Measurements from ENCODE around the gene PIM2. TPM values are rescaled to one million over a fixed set of nuclear protein-coding genes. Genes with fewer than 3 reads are reported as not detected.

The PIM2 gene
- total RNA-seq, result 5.6 TPM

DNA sequence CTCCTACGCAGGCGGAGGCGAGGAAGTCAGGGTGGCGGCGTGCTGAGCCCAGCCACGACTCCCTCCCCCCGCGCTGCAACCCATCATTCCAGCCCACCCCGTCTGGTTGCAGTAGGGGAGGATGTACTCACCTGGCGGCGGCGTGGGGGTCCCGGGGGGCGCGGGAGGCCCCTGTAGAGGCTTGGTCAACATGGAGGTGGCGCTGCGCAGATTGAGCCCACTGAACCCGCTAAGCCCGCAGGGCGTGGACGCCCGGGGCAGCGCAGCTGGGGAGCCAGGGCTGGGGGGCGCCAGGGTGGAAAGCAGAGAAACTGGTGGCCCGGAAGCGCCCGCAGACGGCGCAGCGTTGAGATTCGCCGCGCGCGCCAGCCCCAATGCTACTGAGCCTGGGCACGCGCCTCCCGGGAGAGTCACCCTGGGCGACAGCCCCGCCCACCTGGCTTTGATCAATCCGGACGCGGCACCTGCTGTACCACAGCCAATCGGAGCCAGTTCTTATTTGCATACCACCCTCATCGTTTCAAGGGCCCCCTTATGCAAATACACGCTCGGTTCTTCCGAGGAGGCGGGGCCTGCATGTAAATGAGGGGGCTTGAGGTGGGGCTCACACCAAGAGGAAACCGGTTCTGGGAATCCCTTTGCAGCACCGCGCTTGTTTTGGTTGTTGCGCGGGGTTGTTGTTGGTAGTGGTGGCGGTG lies at the start of gene PIM2:
TSS of gene PIM2 (minus strand) at position 382 of the 698 bp plus-strand sequence. CDS start at position 192, 190 bp downstream.
- intact Hi-C loops (cut with DNase I), result loop anchor here (1.0 to 10.0 kb wide), 5 partner anchors 39 to 384 kb away; partner anchors contain the start of genes MAGIX, OTUD5, RBM3 and TBC1D25
- H3K27me3 ChIP-seq, result no peaks in the 10 kb centered on the region
- H3K9me3 ChIP-seq, result no peaks in the 10 kb centered on the region
- peak; percentile 86 to 95 for DNase-seq (ENCODE audit: low spot score in 2 of 2)
- TF ChIP-seq, protein P1, sequence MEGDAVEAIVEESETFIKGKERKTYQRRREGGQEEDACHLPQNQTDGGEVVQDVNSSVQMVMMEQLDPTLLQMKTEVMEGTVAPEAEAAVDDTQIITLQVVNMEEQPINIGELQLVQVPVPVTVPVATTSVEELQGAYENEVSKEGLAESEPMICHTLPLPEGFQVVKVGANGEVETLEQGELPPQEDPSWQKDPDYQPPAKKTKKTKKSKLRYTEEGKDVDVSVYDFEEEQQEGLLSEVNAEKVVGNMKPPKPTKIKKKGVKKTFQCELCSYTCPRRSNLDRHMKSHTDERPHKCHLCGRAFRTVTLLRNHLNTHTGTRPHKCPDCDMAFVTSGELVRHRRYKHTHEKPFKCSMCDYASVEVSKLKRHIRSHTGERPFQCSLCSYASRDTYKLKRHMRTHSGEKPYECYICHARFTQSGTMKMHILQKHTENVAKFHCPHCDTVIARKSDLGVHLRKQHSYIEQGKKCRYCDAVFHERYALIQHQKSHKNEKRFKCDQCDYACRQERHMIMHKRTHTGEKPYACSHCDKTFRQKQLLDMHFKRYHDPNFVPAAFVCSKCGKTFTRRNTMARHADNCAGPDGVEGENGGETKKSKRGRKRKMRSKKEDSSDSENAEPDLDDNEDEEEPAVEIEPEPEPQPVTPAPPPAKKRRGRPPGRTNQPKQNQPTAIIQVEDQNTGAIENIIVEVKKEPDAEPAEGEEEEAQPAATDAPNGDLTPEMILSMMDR (IDR thresholded peaks at IDR 0.05), result no peak
- peak within 1 kb of the TSS; percentile 74 to 91 for H3K27ac ChIP-seq
- H3K4me1 ChIP-seq, result peaks cover 0 to 3% of the 10 kb centered on the region in 2 donors
- peaks cover 10 to 11% of the 10 kb centered on the region in 2 donors for H3K36me3 ChIP-seq
- H3K4me3 ChIP-seq, result peak within 1 kb of the TSS; percentile 36 to 74

DNA sequence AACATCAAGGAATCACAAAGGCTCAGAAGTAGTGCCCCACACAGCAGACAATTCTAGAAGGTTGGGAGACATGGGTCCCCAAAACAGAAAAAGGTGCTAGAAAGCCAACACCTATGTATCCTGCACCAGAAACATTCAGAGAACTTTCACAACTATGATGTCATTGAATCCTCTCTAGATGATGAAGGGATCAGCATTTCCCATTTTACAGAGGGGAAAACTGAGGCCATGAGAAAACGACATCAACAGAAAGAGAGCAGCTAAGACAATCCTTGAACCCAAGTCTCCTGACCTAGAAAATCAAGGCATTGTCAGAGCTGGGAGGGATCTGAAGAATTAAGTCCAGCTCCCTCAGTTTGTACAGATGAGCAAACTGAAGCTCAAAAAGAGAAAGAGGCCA lies 49.6 kb upstream of the PIM2 start:
- intact Hi-C loops (cut with DNase I), result no loop called here
- Histone ChIP-seq H3K27me3 (no peaks in the 10 kb centered on the region), H3K4me3 (no peak overlapping the region), H3K9me3 (no peaks in the 10 kb centered on the region), H3K4me1 (no peaks in the 10 kb centered on the region), H3K36me3 (no peaks in the 10 kb centered on the region), H3K27ac (no peak overlapping the region)
- DNase-seq (ENCODE audit: low spot score in 2 of 2), result no peak
- TF ChIP-seq, protein P1 (IDR thresholded peaks at IDR 0.05), result no peak

DNA sequence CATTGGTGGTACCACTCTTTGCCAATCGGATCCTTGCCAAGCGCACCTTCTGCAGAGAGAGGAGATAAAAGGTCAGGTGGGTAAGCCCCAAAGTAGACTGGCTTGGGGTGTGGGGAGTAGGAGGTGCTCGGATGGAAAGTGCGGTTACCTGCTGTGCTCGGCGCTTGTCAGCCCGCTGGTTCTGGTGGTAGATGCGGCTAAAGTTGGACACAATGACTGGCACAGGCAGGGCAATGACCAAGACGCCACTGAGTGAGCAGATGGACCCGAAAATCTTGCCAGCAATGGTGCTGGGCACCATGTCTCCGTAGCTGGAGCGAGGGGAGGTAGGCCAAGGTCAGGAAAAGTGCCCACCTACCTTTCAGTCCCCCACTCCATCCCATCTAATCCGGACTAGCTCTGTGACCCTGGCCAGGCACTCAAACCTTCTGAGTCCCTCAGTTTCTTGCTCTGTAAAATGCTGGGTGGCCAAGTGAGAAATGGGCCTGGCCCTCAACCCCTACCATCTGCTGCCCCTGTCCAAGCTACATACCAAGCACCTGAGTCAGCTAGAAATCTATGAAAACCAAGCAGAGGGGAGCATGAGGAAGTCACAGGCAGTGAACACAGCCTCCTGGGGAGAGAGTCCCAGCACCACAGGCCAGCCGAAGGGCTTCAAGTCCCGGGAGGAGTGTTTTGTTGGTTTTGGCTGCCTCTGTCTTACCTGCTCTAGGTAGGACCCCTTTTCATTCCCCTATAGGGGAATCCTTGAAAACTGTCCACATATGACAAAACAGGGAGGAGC lies 48.2 kb upstream of the PIM2 start:
- no peak overlapping the region for H3K4me3 ChIP-seq
- TF ChIP-seq, protein P1 (IDR thresholded peaks at IDR 0.05), result no peak
- H3K27me3 ChIP-seq, result no peaks in the 10 kb centered on the region
- no peaks in the 10 kb centered on the region for H3K36me3 ChIP-seq
- peak overlapping the region; percentile 7 to 32 for H3K27ac ChIP-seq
- DNase-seq (ENCODE audit: low spot score in 2 of 2), result no peak
- no peaks in the 10 kb centered on the region for H3K9me3 ChIP-seq
- intact Hi-C loops (cut with DNase I), result no loop called here
- H3K4me1 ChIP-seq, result no peaks in the 10 kb centered on the region

DNA sequence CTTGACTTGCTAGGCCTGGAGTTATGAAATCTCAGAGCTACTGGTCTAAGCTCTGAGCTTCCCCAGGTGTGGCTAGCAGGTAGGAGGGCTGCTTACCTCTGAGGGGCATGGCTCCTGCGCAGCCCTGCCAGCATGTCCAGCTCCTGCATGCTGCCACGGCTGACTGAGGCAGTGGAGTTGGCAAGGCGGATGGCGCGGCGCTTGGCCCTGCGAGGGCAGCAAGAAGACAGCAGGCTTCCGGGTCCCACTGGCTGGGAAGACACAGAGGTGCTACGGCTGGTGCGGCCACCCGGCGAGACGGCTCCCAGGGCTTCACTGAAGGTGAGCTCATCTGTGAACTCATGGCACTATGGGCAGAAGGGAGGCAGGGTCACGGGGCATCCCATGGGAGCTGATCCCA lies 47.1 kb upstream of the PIM2 start:
- H3K4me1 ChIP-seq, result no peaks in the 10 kb centered on the region
- no peak overlapping the region for H3K4me3 ChIP-seq
- no peaks in the 10 kb centered on the region for H3K27me3 ChIP-seq
- no peak for DNase-seq (ENCODE audit: low spot score in 2 of 2)
- intact Hi-C loops (cut with DNase I), result no loop called here
- TF ChIP-seq, protein P1 (IDR thresholded peaks at IDR 0.05), result no peak
- no peaks in the 10 kb centered on the region for H3K36me3 ChIP-seq
- no peaks in the 10 kb centered on the region for H3K9me3 ChIP-seq
- no peak overlapping the region for H3K27ac ChIP-seq

DNA sequence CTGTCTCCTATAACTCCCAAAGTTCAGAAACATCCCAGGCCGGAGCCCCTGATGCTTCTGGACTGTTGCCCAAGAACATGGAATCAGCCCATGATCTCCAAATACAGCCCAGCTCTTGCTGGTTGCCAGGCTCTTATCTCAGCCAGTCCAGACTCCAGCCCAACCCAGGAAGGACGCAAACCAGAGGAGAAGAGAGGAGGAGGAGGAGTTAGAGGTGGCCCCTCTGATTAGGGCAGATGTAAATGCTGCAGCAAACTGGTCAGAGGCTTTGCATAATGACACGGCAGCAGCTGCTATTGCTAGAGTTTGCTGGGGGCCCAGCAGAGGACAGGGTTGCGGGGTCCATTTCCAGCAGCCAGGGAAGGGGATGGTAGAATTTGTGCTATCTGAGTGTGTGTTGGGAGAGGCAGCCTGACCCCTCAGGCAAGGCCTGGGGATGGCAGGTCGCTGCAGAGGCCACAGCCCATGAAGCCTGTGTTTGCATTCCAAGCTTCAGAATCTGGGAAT lies 42.8 kb upstream of the PIM2 start:
- Histone ChIP-seq H3K4me1 (no peaks in the 10 kb centered on the region), H3K36me3 (no peaks in the 10 kb centered on the region), H3K9me3 (peaks cover 0 to 3% of the 10 kb centered on the region in 2 donors), H3K27ac (peak overlapping the region; percentile 42 to 49), H3K4me3 (no peak overlapping the region), H3K27me3 (no peaks in the 10 kb centered on the region)
- intact Hi-C loops (cut with DNase I), result no loop called here
- TF ChIP-seq, protein P1 (IDR thresholded peaks at IDR 0.05), result no peak
- DNase-seq (ENCODE audit: low spot score in 2 of 2), result no peak

Data from ascending aorta (tissue), 2 donors.